ENCODE results near the gene DHX32.
A peak's percentile ranks its signal among the peaks of the same experiment; 100 is the strongest.
"Not testable (repeated sequence)": the region's sequence is repeated elsewhere in the genome, so short reads cannot be mapped to it uniquely, and the experiment has no call there.

DHX32 gene, protein sequence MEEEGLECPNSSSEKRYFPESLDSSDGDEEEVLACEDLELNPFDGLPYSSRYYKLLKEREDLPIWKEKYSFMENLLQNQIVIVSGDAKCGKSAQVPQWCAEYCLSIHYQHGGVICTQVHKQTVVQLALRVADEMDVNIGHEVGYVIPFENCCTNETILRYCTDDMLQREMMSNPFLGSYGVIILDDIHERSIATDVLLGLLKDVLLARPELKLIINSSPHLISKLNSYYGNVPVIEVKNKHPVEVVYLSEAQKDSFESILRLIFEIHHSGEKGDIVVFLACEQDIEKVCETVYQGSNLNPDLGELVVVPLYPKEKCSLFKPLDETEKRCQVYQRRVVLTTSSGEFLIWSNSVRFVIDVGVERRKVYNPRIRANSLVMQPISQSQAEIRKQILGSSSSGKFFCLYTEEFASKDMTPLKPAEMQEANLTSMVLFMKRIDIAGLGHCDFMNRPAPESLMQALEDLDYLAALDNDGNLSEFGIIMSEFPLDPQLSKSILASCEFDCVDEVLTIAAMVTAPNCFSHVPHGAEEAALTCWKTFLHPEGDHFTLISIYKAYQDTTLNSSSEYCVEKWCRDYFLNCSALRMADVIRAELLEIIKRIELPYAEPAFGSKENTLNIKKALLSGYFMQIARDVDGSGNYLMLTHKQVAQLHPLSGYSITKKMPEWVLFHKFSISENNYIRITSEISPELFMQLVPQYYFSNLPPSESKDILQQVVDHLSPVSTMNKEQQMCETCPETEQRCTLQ

GRCh38 chr10:125881192-125881591, at the start of gene DHX32:
Gene DHX32 (minus strand): TSS chr10:125881292. CDS start chr10:125880824, 468 bp downstream.
- no peak for ATAC-seq (ENCODE audit: low read depth)
- H3K27me3 ChIP-seq (ENCODE audit: insufficient read depth, poor library complexity, severe bottlenecking) = no peaks in the 10 kb centered on the region
- no peaks in the 10 kb centered on the region for H3K9me3 ChIP-seq (ENCODE audit: severe bottlenecking)
- H3K27ac ChIP-seq (ENCODE audit: poor library complexity, severe bottlenecking) = peak within 1 kb of the TSS; percentile 44
- H3K4me1 ChIP-seq (ENCODE audit: insufficient read depth, poor library complexity, severe bottlenecking) = peaks cover 16% of the 10 kb centered on the region
- peaks cover 34% of the 10 kb centered on the region for H3K36me3 ChIP-seq (ENCODE audit: low read depth)
- TF ChIP-seq, protein P1, sequence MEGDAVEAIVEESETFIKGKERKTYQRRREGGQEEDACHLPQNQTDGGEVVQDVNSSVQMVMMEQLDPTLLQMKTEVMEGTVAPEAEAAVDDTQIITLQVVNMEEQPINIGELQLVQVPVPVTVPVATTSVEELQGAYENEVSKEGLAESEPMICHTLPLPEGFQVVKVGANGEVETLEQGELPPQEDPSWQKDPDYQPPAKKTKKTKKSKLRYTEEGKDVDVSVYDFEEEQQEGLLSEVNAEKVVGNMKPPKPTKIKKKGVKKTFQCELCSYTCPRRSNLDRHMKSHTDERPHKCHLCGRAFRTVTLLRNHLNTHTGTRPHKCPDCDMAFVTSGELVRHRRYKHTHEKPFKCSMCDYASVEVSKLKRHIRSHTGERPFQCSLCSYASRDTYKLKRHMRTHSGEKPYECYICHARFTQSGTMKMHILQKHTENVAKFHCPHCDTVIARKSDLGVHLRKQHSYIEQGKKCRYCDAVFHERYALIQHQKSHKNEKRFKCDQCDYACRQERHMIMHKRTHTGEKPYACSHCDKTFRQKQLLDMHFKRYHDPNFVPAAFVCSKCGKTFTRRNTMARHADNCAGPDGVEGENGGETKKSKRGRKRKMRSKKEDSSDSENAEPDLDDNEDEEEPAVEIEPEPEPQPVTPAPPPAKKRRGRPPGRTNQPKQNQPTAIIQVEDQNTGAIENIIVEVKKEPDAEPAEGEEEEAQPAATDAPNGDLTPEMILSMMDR (IDR thresholded peaks at IDR 0.05; ENCODE audit: poor library complexity, severe bottlenecking) = no peak
- H3K4me3 ChIP-seq (ENCODE audit: severe bottlenecking) = no peak within 1 kb of the TSS
- no peak for DNase-seq (ENCODE audit: low spot score)

DNA sequence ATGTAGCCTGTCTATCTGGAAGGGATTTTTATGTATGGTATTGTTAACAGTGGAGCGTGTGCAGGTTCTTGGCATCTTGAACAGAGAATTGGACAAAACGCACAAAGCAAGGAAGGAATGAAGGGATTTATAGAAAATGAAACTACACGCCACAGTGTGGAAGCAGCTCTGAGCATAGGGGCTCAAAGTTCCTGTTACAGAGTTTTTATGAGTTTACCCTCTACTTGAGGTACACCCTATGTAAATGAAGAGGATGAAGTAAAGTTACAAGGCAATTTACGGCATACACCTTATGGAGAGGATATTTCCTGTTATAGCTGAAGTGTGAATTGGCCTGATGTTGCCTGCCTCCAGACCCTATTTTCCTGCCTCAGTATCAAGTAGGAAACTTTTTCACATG, 48.5 kb upstream of the DHX32 start:
- H3K36me3 ChIP-seq (ENCODE audit: low read depth) = no peaks in the 10 kb centered on the region
- no peak for ATAC-seq (ENCODE audit: low read depth)

GRCh38 chr10:125928928-125929585, 48.0 kb upstream of the DHX32 start:
- TF ChIP-seq, protein P1 (IDR thresholded peaks at IDR 0.05; ENCODE audit: poor library complexity, severe bottlenecking) = no peak
- Histone ChIP-seq H3K9me3 (ENCODE audit: severe bottlenecking) (no peaks in the 10 kb centered on the region), H3K4me1 (ENCODE audit: insufficient read depth, poor library complexity, severe bottlenecking) (peaks cover 2% of the 10 kb centered on the region), H3K27ac (ENCODE audit: poor library complexity, severe bottlenecking) (no peak overlapping the region), H3K27me3 (ENCODE audit: insufficient read depth, poor library complexity, severe bottlenecking) (no peaks in the 10 kb centered on the region), H3K36me3 (ENCODE audit: low read depth) (no peaks in the 10 kb centered on the region), H3K4me3 (ENCODE audit: severe bottlenecking) (no peak overlapping the region)
- no peak for DNase-seq (ENCODE audit: low spot score)
- ATAC-seq (ENCODE audit: low read depth) = no peak

More for the DNA sequence above, 48.5 kb upstream of the DHX32 start:
- H3K9me3 ChIP-seq (ENCODE audit: severe bottlenecking) = no peaks in the 10 kb centered on the region
- H3K4me3 ChIP-seq (ENCODE audit: severe bottlenecking) = no peak overlapping the region
- peaks cover 3% of the 10 kb centered on the region for H3K4me1 ChIP-seq (ENCODE audit: insufficient read depth, poor library complexity, severe bottlenecking)
- TF ChIP-seq, protein P1 (IDR thresholded peaks at IDR 0.05; ENCODE audit: poor library complexity, severe bottlenecking) = no peak
- no peak for DNase-seq (ENCODE audit: low spot score)
- H3K27me3 ChIP-seq (ENCODE audit: insufficient read depth, poor library complexity, severe bottlenecking) = no peaks in the 10 kb centered on the region
- no peak overlapping the region for H3K27ac ChIP-seq (ENCODE audit: poor library complexity, severe bottlenecking)

DNA sequence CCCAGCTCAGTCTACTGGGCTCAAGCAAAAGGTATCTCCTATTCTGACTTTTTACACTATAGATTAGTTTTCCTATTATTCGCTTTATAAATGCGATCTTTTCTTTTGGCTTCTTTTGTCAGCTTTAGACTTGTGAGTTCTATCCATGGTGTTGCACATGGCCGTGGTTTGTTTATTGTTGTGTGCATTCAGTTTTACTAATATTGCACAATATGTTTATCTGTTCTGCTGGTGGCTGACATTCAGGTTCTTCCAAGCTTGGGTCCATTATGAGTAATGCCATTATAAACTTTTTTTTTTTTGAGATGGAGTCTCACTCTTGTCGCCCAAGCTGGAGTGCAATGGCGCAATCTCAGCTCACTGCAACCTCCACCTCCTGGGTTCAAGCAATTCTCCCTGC, 46.2 kb upstream of the DHX32 start:
- H3K9me3 ChIP-seq (ENCODE audit: severe bottlenecking); DNase-seq (ENCODE audit: low spot score); H3K4me3 ChIP-seq (ENCODE audit: severe bottlenecking); ATAC-seq (ENCODE audit: low read depth); H3K36me3 ChIP-seq (ENCODE audit: low read depth); H3K27me3 ChIP-seq (ENCODE audit: insufficient read depth, poor library complexity, severe bottlenecking); H3K4me1 ChIP-seq (ENCODE audit: insufficient read depth, poor library complexity, severe bottlenecking); H3K27ac ChIP-seq (ENCODE audit: poor library complexity, severe bottlenecking): not testable (repeated sequence)

DNA sequence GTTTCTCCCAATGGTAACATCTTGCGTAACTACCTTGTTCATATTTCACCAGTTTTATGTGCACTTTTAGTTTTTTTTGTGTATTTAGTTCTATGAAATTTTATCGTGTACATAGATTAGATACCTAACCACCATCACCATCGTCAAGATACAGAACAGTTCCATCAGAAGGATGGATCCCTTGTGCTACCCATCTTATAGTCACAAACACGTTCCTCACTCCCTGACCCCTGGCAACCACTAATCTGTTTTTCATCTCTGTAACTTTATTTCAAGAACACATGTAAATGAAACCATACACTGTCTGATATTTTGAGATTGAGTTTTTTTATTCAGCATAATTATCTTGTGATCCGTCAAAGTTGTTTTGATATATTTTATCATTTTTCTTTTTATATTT, 45.2 kb upstream of the DHX32 start:
- TF ChIP-seq, protein P1 (IDR thresholded peaks at IDR 0.05; ENCODE audit: poor library complexity, severe bottlenecking) = no peak
- ATAC-seq (ENCODE audit: low read depth) = no peak
- H3K27ac ChIP-seq (ENCODE audit: poor library complexity, severe bottlenecking) = no peak overlapping the region
- H3K9me3 ChIP-seq (ENCODE audit: severe bottlenecking) = no peaks in the 10 kb centered on the region
- DNase-seq (ENCODE audit: low spot score) = no peak
- no peaks in the 10 kb centered on the region for H3K36me3 ChIP-seq (ENCODE audit: low read depth)
- H3K4me1 ChIP-seq (ENCODE audit: insufficient read depth, poor library complexity, severe bottlenecking) = no peaks in the 10 kb centered on the region
- H3K4me3 ChIP-seq (ENCODE audit: severe bottlenecking) = no peak overlapping the region
- no peaks in the 10 kb centered on the region for H3K27me3 ChIP-seq (ENCODE audit: insufficient read depth, poor library complexity, severe bottlenecking)

Data from RWPE2 (cell line).